HG03108 (cell line): ENCODE data around the gene CCNF.

Source experiments
- ATAC-seq: cut with Tn5 transposase; IDR thresholded peaks from one replicate; pipeline ENCODE4 v1.9.1; 2021; ENCODE audit warnings: moderate library complexity; ENCODE audit not compliant: unreplicated experiment

CCNF gene

GRCh38 chr16:2455081-2455845 lies 26.0 kb downstream of the CCNF start:
- ATAC-seq, result no peak

GRCh38 chr16:2456551-2457153 lies 27.4 kb downstream of the CCNF start:
- ATAC-seq, result no peak

DNA sequence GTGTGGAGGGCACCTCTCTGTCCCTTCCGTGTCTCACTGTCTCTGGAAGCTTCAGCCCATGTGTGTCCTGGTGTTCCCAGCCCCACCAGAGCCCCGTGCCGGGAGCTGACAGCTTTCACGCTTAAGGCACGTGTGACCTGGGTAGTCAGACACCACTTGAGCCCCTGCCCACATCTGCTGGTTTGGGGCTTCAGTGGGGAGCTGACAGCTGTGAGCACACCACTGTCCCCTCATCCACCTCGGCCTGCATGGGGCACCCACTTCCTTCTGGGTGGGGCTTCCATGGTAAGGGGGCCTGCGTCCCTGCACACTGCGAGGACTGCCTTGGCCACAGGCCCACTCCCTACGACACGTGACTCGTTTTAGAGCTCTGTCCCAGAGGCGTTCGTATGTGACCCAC lies 28.0 kb downstream of the CCNF start:
- no peak for ATAC-seq

GRCh38 chr16:2457946-2458345 lies 28.7 kb downstream of the CCNF start:
- no peak for ATAC-seq

GRCh38 chr16:2458887-2459646 lies 29.8 kb downstream of the CCNF start:
- no peak for ATAC-seq

- ATAC-seq, result peak; percentile 89
These were observed 30.6 kb downstream of the CCNF start, which contains the start of gene TEDC2 for GRCh38 chr16:2459647-2460390. TEDC2 (plus strand) TSS chr16:2460109; CDS start chr16:2460145, 36 bp downstream.

GRCh38 chr16:2460391-2460713 lies 31.1 kb downstream of the CCNF start:
- ATAC-seq, result no peak

GRCh38 chr16:2460916-2461315 lies 31.7 kb downstream of the CCNF start:
- ATAC-seq, result no peak

DNA sequence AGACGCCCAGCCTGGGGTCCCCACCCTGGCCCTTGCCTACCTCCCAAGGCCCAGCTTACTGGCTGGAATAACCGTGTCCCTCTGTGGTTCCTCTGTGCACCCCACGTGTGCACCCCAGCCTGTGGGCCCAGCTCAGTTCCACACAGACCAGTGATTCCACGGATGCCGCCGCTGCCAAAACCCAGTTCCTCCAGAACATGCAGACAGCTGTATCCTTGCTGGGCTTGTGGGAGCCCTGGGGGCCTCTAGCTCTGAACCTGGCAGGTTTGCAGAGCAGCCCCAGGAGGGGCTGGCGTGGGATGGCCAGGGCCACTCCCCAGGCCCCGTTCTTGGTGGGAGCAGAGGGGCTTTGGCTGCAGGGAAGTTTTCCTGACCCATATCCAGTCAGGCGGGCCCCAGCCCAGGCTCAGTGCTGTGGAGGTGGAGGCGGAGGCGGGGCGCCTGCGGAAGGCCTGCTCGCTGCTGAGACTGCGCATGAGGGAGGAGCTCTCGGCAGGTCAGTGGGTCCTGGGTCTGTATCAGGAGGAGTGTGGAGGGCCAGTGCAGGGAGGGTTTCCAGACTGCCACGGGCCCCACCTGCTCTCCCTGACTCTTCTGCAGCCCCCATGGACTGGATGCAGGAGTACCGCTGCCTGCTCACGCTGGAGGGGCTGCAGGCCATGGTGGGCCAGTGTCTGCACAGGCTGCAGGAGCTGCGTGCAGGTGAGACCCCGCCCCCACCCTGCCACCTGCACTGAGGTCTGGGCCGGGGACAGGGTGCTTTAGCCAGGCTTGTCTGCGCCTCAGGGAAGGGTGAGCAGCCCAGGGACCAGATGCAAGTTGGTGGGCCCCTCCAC lies 33.0 kb downstream of the CCNF start:
- no peak for ATAC-seq

- ATAC-seq, result no peak
These were observed 35.1 kb downstream of the CCNF start for GRCh38 chr16:2464333-2464732.

- no peak for ATAC-seq
These were observed 36.6 kb downstream of the CCNF start for GRCh38 chr16:2465653-2466415.

DNA sequence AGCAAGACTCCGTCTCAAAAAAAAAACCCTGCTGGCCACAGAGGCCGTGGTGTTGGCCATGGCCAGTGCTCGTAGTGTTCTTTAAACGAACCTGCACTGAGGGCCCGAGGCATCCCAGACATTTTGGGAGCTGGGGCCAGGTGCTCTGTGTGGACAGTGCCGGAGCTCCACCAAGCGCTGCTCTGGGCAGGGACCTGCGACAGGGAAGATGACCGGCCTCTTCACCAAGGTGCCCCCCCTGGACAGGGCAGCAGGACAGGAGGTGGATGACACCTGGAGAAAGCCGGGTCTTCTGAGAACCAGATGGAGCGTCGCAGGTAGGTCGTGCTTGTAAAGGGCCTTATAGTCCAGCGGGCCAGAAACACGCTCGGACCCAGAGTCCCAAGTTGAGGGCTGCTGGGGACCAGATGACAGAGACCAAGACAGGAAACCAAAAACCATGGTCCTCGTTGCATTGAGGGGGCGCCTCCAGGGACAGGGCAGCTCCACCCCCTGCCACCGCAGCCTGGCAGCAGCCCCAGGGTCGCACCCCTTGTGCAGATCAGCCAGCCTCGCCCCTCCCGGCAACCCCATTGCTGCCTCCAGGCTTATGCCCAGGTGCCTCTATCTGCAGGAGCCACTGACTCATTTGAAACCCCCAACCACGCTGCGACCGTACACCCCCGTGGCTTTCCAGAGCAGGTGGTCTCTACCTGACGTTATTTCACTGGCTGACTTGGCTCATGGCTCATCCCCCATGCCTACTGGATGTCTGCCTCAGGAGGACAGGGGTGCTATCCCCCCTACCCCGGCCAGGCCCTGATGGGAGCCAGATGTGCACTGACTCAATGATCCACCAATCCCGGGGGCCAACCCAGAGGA lies 37.6 kb downstream of the CCNF start:
- ATAC-seq, result no peak

- ATAC-seq, result no peak
These were observed 38.4 kb downstream of the CCNF start for GRCh38 chr16:2467528-2468232.

GRCh38 chr16:2468233-2468724 lies 39.0 kb downstream of the CCNF start:
- no peak for ATAC-seq

- ATAC-seq, result peak; percentile 40
These were observed 39.6 kb downstream of the CCNF start for GRCh38 chr16:2468725-2469398.

GRCh38 chr16:2469399-2470233 lies 40.4 kb downstream of the CCNF start:
- ATAC-seq, result no peak

- no peak for ATAC-seq
These were observed 41.0 kb downstream of the CCNF start for GRCh38 chr16:2470234-2470601.
